ENCODE measurements around the gene NXN.

DNA sequence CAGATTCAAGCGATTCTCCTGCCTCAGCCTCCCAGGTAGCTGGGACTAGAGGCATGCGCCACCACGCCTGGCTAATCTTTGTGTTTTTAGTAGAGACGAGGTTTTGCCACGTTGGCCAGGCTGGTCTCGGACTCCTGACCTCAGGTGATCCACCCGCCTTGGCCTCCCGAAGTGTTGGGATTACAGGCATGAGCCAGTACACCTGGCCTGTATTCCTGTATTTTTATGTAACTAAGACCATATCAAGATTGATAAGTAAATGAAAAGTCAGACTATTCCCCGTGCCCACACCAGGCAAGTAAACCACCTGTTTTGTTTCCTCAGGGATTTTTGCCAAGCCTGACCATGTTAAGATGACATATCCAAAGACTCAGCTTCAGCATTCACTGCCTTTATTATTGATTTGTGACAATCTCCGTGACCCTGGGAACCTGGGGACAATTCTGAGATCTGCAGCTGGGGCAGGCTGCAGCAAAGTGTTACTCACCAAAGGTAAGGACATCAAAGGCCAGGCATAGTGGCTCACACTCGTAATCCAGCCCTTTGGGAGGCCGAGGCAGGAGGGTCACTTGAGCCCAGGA is 191.8 kb downstream of the NXN start:
- no peak for TF ChIP-seq GATA2 (IDR thresholded peaks at IDR 0.05; ENCODE audit: low read depth, low read length)
- TF ChIP-seq GATA3 (IDR thresholded peaks at IDR 0.05; ENCODE audit: low read depth, low read length) = no peak
